ENCODE results near the gene ASMTL. TPM values are rescaled to one million over a fixed set of nuclear protein-coding genes. Genes with fewer than 3 reads are reported as not detected.

Gene ASMTL
- total RNA-seq, 1 donor from 2014 or later, result 23.8 TPM

DNA sequence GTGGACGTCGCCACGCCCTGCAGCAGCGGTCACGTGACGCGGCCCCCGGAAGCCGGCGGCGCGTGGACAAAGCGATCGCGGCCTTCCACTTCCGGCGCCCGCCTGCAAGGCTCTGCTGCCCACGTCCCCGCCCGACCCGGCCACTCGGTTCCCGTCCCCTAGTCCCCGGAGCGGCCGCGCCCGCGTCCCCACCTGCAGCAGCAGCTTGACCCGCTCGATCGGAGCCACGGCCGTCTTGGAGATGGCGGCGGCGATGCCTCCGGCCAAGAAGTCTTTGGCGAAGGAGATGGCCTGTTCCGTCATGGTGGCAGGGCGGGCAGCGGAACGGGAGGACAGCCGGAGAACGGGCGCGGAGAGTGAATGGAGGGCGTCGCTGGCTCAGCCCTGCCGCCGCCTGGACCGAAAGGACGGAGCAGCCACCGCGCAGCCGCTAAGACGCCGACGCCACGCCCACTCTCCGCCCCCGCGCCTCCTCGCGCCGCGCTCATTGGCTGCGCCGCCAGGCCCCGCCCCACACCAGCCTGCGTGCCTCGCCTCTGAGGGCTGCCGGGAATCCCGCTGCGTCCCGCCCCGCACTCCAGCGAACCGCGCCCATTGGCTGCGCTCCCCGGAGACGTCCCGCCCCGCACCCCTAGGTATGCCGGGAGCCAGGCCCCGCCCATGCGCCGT lies 60.9 kb downstream of the ASMTL start, which contains the start of gene SLC25A6:
Gene SLC25A6, minus strand, starts transcription at position 407 of the 669 bp plus-strand sequence. Its CDS starts 104 bp downstream, at position 303.
- intact Hi-C loops (cut with DNase I), result no loop called here
- Histone ChIP-seq H3K27me3 (no peaks in the 10 kb centered on the region), H3K9me3 (no peaks in the 10 kb centered on the region), H3K27ac (peak within 1 kb of the TSS; percentile 99), H3K36me3 (peaks cover 36% of the 10 kb centered on the region), H3K4me3 (peak within 1 kb of the TSS; percentile 98), H3K4me1 (peaks cover 38% of the 10 kb centered on the region)
- TF ChIP-seq, protein P1, sequence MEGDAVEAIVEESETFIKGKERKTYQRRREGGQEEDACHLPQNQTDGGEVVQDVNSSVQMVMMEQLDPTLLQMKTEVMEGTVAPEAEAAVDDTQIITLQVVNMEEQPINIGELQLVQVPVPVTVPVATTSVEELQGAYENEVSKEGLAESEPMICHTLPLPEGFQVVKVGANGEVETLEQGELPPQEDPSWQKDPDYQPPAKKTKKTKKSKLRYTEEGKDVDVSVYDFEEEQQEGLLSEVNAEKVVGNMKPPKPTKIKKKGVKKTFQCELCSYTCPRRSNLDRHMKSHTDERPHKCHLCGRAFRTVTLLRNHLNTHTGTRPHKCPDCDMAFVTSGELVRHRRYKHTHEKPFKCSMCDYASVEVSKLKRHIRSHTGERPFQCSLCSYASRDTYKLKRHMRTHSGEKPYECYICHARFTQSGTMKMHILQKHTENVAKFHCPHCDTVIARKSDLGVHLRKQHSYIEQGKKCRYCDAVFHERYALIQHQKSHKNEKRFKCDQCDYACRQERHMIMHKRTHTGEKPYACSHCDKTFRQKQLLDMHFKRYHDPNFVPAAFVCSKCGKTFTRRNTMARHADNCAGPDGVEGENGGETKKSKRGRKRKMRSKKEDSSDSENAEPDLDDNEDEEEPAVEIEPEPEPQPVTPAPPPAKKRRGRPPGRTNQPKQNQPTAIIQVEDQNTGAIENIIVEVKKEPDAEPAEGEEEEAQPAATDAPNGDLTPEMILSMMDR (IDR thresholded peaks at IDR 0.05), result no peak
- ATAC-seq (peak; percentile 96), DNase-seq (peak; percentile 100)

DNA sequence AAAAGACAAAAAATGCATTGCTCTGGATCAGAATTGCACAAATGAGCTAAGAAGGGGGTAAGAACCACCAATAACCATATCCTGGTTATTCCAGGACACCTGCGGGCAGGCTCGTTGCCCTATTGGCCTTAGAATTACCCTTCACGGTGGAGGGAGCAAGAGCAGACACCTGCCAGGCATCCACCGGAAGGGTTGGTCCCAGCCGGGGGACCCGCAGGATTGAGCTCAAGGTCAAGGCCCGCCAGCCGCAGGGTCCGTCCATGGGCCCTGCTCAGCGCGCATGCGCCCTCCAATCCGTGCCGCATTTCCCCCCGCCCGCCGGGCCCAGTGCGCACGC lies 61.4 kb downstream of the ASMTL start:
- Histone ChIP-seq H3K4me3 (peak overlapping the region; percentile 98), H3K36me3 (peaks cover 41% of the 10 kb centered on the region), H3K4me1 (peaks cover 38% of the 10 kb centered on the region), H3K27me3 (no peaks in the 10 kb centered on the region), H3K27ac (peak overlapping the region; percentile 99), H3K9me3 (no peaks in the 10 kb centered on the region)
- ATAC-seq, result no peak
- TF ChIP-seq, protein P1 (IDR thresholded peaks at IDR 0.05), result no peak
- intact Hi-C loops (cut with DNase I), result no loop called here
- DNase-seq, result no peak

DNA sequence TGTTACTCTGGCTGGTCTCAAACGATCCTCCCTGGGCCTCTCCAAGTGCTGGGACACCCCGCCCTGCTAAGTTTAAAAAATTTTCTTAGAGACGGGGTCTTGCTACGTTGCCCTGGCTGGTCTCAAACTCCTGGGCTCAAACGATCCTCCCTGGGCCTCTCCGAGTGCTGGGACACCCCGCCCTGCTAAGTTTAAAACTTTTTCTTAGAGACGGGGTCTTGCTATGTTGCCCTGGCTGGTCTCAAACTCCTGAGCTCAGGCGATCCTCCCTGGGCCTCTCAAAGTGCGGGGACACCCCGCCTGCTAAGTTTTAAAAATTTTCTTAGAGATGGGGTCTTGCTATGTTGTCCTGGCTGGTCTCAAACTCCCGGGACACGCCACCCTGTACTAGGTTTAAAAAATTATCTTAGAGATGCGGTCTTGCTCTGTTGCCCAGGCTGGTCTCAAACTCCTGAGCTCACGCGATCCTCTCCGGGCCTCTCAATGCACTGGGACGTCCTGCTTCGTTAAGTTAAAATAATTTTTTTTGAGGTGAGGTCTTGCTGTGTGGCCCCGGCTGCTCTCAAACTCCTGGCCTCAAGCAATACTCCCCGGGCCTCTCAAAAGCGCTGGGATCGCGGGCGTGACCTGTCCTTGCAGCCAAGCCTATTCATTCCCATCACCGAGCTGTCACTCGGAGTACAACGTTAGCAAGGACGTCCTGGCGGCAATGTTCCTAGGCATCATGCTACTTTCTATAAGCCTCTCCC lies 61.9 kb downstream of the ASMTL start:
- peak overlapping the region; percentile 99 for H3K27ac ChIP-seq
- DNase-seq, result peak; percentile 58
- H3K27me3 ChIP-seq, result no peaks in the 10 kb centered on the region
- H3K36me3 ChIP-seq, result peaks cover 47% of the 10 kb centered on the region
- no peaks in the 10 kb centered on the region for H3K9me3 ChIP-seq
- intact Hi-C loops (cut with DNase I), result no loop called here
- ATAC-seq, result no peak
- H3K4me1 ChIP-seq, result peaks cover 38% of the 10 kb centered on the region
- H3K4me3 ChIP-seq, result peak overlapping the region; percentile 98
- TF ChIP-seq, protein P1 (IDR thresholded peaks at IDR 0.05), result no peak

DNA sequence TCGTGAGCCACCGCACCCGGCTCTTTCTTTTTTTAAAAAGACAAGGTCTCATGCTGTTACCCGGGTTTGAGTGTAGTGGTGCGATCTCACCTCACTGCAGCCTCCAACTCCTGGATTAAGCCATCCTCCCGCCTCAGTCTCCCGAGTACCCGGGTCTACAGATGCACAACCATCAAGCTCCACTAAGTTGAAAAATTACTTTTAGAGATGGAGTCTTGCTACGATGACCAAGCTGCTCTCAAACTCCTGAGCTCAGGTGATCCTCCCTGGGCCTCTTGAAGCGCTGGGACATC lies 62.8 kb downstream of the ASMTL start:
- no peaks in the 10 kb centered on the region for H3K27me3 ChIP-seq
- intact Hi-C loops (cut with DNase I), result no loop called here
- peaks cover 55% of the 10 kb centered on the region for H3K36me3 ChIP-seq
- DNase-seq (peak; percentile 39), ATAC-seq (no peak)
- TF ChIP-seq, protein P1 (IDR thresholded peaks at IDR 0.05), result no peak
- H3K9me3 ChIP-seq, result no peaks in the 10 kb centered on the region
- peaks cover 38% of the 10 kb centered on the region for H3K4me1 ChIP-seq
- no peak overlapping the region for H3K4me3 ChIP-seq
- H3K27ac ChIP-seq, result no peak overlapping the region

DNA sequence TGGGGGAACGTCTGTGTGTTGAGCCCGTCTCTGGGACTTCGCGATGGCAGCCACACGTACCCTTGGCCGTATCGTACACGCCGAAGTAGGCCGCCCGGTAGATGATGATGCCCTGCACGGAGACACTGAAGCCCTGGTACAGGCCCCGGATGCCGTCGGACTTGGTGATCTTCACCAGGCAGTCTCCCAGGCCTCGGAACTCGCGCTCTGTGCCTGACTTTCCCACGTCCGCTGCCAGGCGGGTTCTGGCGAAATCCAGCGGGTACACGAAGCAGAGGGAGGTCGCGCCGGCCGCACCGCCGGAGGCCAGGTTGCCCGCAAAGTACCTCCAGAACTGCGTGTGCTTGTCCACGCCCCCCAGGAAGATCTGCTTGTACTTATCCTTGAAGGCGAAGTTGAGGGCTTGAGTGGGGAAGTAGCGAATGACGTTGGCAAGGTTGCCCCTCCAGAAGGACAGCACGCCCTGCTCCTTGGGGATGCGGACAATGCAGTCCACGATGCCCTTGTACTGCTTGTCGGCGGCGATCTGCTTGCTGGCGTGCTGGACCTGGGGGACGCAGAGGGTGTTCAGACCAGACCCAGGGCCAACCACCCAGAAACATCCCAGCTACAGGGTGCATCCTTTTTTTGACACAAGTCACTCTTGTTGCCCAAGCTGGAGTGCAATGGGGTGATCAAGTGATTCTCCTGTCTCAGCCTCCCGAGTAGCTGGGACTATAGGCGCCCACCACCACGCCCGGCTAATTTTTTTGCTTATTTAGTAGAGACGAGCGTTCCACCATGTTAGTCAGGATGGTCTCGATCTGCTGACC lies 63.3 kb downstream of the ASMTL start:
- intact Hi-C loops (cut with DNase I), result no loop called here
- Histone ChIP-seq H3K27me3 (no peaks in the 10 kb centered on the region), H3K36me3 (peaks cover 61% of the 10 kb centered on the region), H3K27ac (no peak overlapping the region), H3K4me3 (no peak overlapping the region), H3K4me1 (peaks cover 38% of the 10 kb centered on the region), H3K9me3 (no peaks in the 10 kb centered on the region)
- DNase-seq (peak; percentile 61), ATAC-seq (no peak)
- TF ChIP-seq, protein P1 (IDR thresholded peaks at IDR 0.05), result no peak

Data from upper lobe of right lung (tissue), 1 donor.